ENCODE measurements around the gene MSX1.

The MSX1 gene

GRCh38 chr4:4838936-4839810, 20.3 kb upstream of the MSX1 start:
- in situ Hi-C loops (cut with HindIII; ENCODE audit: low sequenced_read_pairs) = no loop called here
- DNase-seq (ENCODE audit: low read depth, low spot score) = no peak
- TF ChIP-seq CTCF (IDR thresholded peaks at IDR 0.05; ENCODE audit: low read depth, low read length) = no peak
- no peak overlapping the region for H3K4me3 ChIP-seq (ENCODE audit: low read depth, low read length)

GRCh38 chr4:4840351-4840750, 19.1 kb upstream of the MSX1 start:
- H3K4me3 ChIP-seq (ENCODE audit: low read depth, low read length) = no peak overlapping the region
- no peak for TF ChIP-seq CTCF (IDR thresholded peaks at IDR 0.05; ENCODE audit: low read depth, low read length)
- in situ Hi-C loops (cut with HindIII; ENCODE audit: low sequenced_read_pairs) = no loop called here
- no peak for DNase-seq (ENCODE audit: low read depth, low spot score)

- no peak for DNase-seq (ENCODE audit: low read depth, low spot score)
- in situ Hi-C loops (cut with HindIII; ENCODE audit: low sequenced_read_pairs) = no loop called here
- no peak for TF ChIP-seq CTCF (IDR thresholded peaks at IDR 0.05; ENCODE audit: low read depth, low read length)
- no peak overlapping the region for H3K4me3 ChIP-seq (ENCODE audit: low read depth, low read length)
These were observed 18.3 kb upstream of the MSX1 start for GRCh38 chr4:4841156-4841555.

GRCh38 chr4:4842476-4843441, 16.7 kb upstream of the MSX1 start:
- no peak for TF ChIP-seq CTCF (IDR thresholded peaks at IDR 0.05; ENCODE audit: low read depth, low read length)
- in situ Hi-C loops (cut with HindIII; ENCODE audit: low sequenced_read_pairs) = no loop called here
- no peak overlapping the region for H3K4me3 ChIP-seq (ENCODE audit: low read depth, low read length)
- DNase-seq (ENCODE audit: low read depth, low spot score) = no peak

GRCh38 chr4:4843635-4844291, 15.7 kb upstream of the MSX1 start:
- in situ Hi-C loops (cut with HindIII; ENCODE audit: low sequenced_read_pairs) = no loop called here
- TF ChIP-seq CTCF (IDR thresholded peaks at IDR 0.05; ENCODE audit: low read depth, low read length) = no peak
- no peak for DNase-seq (ENCODE audit: low read depth, low spot score)
- no peak overlapping the region for H3K4me3 ChIP-seq (ENCODE audit: low read depth, low read length)

- no peak overlapping the region for H3K4me3 ChIP-seq (ENCODE audit: low read depth, low read length)
- TF ChIP-seq CTCF (IDR thresholded peaks at IDR 0.05; ENCODE audit: low read depth, low read length) = no peak
- DNase-seq (ENCODE audit: low read depth, low spot score) = no peak
- in situ Hi-C loops (cut with HindIII; ENCODE audit: low sequenced_read_pairs) = no loop called here
These were observed 14.4 kb upstream of the MSX1 start for GRCh38 chr4:4845027-4845426.
